Measurements from ENCODE around the gene GPR89B. TPM values are rescaled to one million over a fixed set of nuclear protein-coding genes. Genes with fewer than 3 reads are reported as not detected.

The GPR89B gene
- polyA plus RNA-seq, 1 donor from 2014 or later = 54.7 TPM

DNA sequence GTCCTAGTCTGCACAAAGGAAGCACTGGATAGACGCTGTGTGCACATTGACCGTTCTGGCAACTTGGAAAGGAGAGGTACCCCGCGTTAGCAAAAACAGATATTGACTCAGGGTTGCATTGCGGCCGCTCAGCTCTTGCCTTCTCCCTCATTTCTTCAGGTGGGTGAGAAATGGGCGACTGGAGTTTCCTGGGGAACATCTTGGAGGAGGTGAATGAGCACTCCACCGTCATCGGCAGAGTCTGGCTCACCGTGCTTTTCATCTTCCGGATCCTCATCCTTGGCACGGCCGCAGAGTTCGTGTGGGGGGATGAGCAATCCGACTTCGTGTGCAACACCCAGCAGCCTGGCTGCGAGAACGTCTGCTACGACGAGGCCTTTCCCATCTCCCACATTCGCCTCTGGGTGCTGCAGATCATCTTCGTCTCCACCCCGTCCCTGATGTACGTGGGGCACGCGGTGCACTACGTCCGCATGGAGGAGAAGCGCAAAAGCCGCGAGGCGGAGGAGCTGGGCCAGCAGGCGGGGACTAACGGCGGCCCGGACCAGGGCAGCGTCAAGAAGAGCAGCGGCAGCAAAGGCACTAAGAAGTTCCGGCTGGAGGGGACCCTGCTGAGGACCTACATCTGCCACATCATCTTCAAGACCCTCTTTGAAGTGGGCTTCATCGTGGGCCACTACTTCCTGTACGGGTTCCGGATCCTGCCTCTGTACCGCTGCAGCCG lies 20.3 kb upstream of the GPR89B start:
- Histone ChIP-seq H3K9me2 (ENCODE audit: insufficient read depth, low read length) (no peaks in the 10 kb centered on the region), H4K20me1 (ENCODE audit: insufficient read depth) (no peaks in the 10 kb centered on the region), H3K4me3 (ENCODE audit: low read length) (no peak overlapping the region), H3K4me2 (ENCODE audit: low read length) (no peak overlapping the region), H3K36me3 (ENCODE audit: insufficient read depth, low read length) (no peaks in the 10 kb centered on the region), H3K27ac (ENCODE audit: low read length) (no peak overlapping the region), H3K9ac (ENCODE audit: low read length) (no peak overlapping the region), H3K79me2 (replicated peaks; ENCODE audit: insufficient read depth, low read length) (no peaks in the 10 kb centered on the region), H3K27me3 (ENCODE audit: insufficient read depth, low read depth, low read length) (no peaks in the 10 kb centered on the region), H3F3A (ENCODE audit: insufficient read depth, low read length, poor library complexity, severe bottlenecking) (no peaks in the 10 kb centered on the region), H3K9me3 (ENCODE audit: low read length) (no peaks in the 10 kb centered on the region), H2AFZ (ENCODE audit: low read depth, low read length) (no peak overlapping the region)
- no peak for TF ChIP-seq MXI1 (conservative IDR thresholded peaks at IDR 0.05; ENCODE audit: poor library complexity, severe bottlenecking)
- TF ChIP-seq RAD21 (conservative IDR thresholded peaks at IDR 0.05) = no peak

GRCh38 chr1:147912553-147912952 lies 15.7 kb upstream of the GPR89B start:
- no peaks in the 10 kb centered on the region for H4K20me1 ChIP-seq (ENCODE audit: insufficient read depth)
- no peak overlapping the region for H3K9ac ChIP-seq (ENCODE audit: low read length)
- H2AFZ ChIP-seq (ENCODE audit: low read depth, low read length) = no peak overlapping the region
- H3K4me2 ChIP-seq (ENCODE audit: low read length) = no peak overlapping the region
- H3K4me3 ChIP-seq (ENCODE audit: low read length) = no peak overlapping the region
- H3K27me3 ChIP-seq (ENCODE audit: insufficient read depth, low read depth, low read length) = no peaks in the 10 kb centered on the region
- H3K9me2 ChIP-seq (ENCODE audit: insufficient read depth, low read length) = no peaks in the 10 kb centered on the region
- no peaks in the 10 kb centered on the region for H3K79me2 ChIP-seq (replicated peaks; ENCODE audit: insufficient read depth, low read length)
- H3K27ac ChIP-seq (ENCODE audit: low read length) = no peak overlapping the region
- no peaks in the 10 kb centered on the region for H3F3A ChIP-seq (ENCODE audit: insufficient read depth, low read length, poor library complexity, severe bottlenecking)
- TF ChIP-seq, protein P1, sequence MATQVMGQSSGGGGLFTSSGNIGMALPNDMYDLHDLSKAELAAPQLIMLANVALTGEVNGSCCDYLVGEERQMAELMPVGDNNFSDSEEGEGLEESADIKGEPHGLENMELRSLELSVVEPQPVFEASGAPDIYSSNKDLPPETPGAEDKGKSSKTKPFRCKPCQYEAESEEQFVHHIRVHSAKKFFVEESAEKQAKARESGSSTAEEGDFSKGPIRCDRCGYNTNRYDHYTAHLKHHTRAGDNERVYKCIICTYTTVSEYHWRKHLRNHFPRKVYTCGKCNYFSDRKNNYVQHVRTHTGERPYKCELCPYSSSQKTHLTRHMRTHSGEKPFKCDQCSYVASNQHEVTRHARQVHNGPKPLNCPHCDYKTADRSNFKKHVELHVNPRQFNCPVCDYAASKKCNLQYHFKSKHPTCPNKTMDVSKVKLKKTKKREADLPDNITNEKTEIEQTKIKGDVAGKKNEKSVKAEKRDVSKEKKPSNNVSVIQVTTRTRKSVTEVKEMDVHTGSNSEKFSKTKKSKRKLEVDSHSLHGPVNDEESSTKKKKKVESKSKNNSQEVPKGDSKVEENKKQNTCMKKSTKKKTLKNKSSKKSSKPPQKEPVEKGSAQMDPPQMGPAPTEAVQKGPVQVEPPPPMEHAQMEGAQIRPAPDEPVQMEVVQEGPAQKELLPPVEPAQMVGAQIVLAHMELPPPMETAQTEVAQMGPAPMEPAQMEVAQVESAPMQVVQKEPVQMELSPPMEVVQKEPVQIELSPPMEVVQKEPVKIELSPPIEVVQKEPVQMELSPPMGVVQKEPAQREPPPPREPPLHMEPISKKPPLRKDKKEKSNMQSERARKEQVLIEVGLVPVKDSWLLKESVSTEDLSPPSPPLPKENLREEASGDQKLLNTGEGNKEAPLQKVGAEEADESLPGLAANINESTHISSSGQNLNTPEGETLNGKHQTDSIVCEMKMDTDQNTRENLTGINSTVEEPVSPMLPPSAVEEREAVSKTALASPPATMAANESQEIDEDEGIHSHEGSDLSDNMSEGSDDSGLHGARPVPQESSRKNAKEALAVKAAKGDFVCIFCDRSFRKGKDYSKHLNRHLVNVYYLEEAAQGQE (IDR thresholded peaks at IDR 0.05; ENCODE audit: borderline replicate concordance) = no peak
- TF ChIP-seq MXI1 (conservative IDR thresholded peaks at IDR 0.05; ENCODE audit: poor library complexity, severe bottlenecking) (no peak), CTCF (IDR thresholded peaks at IDR 0.05; ENCODE audit: poor library complexity, severe bottlenecking) (no peak), SMC3 (conservative IDR thresholded peaks at IDR 0.05; ENCODE audit: poor library complexity) (no peak), EZH2 (IDR thresholded peaks at IDR 0.05; ENCODE audit: borderline replicate concordance, insufficient read depth, low read length, poor library complexity, severe bottlenecking) (no peak), POLR2AphosphoS5 (IDR thresholded peaks at IDR 0.05) (no peak), RAD21 (conservative IDR thresholded peaks at IDR 0.05) (no peak), EP300 (conservative IDR thresholded peaks at IDR 0.05; ENCODE audit: poor library complexity, severe bottlenecking) (no peak), TAF1 (IDR thresholded peaks at IDR 0.05; ENCODE audit: low read depth) (no peak)
- H3K9me3 ChIP-seq (ENCODE audit: low read length) = no peaks in the 10 kb centered on the region
- H3K36me3 ChIP-seq (ENCODE audit: insufficient read depth, low read length) = no peaks in the 10 kb centered on the region
